SHP77 treated with DMSO at 0.1 percent for 48 hours (cell line): ENCODE results near the gene TESPA1.
A peak's percentile ranks its signal among the peaks of the same experiment; 100 is the strongest.
"Not testable (repeated sequence)": the region's sequence is repeated elsewhere in the genome, so short reads cannot be mapped to it uniquely, and the experiment has no call there.

Experiments
- DNase-seq: peaks from one replicate; lab custom pipeline; 2025; lab: John Stamatoyannopoulos, UW

The TESPA1 gene

DNA sequence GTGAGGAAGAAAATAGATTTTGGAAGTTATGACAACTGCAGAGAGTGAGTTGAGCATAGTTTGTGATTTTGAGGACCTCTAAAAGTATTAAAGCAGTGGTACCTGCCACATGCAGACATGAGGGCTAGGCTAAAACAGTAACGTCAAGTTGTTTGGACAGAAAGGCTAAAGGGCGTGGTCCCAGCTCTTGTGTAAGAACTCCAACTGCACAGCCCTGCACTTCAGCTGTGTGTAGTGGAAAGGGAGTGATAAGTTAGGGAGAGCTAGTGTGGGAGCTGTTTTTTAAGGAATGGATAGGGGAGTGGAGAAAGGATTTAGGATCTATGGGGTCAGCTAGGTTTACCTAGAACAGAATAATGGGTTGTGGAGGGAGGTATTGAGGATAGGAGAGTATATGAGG lies 39.5 kb downstream of the TESPA1 start:
- no peak for DNase-seq

DNA sequence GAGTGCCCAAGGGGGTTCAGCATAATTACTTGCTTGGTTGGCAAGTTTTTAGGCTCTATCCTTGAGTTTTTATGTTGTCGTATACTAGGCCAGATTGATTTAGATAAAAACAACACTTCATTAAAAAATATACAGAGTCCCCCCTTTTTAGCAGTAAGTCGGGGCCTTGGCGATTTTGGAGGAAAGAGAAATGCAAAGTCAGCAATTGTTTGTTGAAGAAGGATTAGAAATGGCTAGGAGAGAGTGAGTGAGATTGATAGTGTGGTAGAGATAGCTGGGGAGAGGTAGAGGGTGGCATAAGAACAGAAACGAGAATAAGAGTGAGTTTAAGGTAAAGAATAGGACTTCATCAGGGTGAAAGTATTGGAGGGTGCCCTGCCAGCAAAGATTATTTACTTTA lies 41.3 kb downstream of the TESPA1 start:
- not testable (repeated sequence) for DNase-seq

DNA sequence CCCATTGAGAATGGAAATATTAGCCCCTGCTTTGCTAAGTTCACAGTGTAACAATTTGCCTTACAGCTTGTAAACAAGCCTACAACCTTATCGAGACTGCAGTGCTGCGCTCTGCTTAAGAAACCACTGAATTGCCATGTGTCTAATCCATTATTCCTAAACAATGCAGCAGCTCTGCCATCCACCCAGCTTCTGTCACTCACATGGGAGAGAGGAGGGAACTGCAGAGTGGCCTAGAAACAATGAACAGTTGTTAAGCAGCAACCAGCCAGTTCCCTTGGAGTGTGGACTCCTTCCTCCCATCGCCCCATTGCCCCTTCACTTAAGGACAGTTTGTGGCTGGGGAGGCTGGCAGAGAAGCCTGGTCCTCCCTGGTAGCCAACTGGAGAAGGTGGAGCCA lies 42.9 kb downstream of the TESPA1 start:
- no peak for DNase-seq

DNA sequence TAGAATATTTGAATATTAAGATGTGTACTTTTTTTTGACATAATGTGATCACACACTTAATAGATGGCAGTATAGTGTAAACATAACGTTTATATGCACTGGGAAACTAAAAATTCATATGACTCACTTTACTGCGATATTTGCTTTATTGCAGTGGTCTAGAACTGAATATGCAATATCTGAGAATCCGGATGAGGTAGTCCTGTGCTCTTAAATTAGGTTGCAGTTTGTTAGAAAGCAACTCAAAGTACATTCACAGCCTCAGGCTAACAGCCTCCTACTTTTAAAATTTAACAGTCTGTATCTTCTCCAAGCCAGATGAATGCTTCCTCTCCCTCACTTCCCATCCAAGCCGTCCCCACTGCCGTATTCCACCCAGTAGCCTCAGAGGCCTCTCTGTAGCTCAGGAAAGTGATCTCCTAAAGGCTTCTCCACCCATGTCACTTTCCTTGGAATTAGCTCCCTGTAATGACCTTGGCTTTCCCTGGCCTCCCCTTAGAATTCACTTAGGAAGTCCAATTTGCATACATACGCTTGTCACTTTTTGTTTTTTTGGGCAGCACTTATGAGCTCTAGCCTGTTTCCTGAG lies 43.7 kb downstream of the TESPA1 start:
- DNase-seq: no peak

DNA sequence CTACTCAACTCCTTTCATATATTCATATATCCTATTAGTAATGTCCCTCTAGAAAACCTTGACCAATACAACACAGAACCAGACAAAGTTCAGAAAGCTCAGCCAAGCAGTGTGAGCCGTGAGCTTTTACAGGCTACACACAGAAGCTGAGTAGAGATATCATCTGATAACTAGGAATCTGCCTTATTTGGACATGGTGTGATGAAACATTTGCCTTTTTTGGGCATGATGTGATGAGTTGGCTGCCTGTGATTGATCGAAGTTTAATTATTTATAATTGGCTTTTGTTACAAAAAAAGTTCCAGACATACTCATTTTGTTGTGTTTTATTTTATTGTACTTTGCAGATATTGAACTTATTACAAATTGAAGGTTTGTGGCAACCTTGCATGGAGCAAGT lies 46.6 kb downstream of the TESPA1 start:
- no peak for DNase-seq

DNA sequence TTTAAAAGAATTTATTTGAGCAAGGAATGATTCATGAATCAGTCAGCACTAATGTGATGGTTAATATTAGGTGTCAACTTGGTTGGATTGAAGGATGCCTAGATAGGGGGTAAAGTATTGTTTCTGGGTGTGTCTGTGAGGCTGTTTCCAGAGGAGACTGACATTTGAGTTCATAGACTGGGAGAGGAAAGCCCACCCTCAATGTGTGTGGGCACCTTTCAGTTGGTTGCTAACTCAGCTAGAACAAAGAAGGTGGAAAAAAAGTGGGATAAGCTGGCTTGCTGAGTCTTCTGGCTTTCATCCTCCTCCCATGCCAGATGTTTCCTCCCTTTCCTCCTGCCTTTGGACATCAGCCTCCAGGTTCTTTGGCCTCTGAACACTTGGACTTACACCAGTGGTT lies 47.2 kb downstream of the TESPA1 start:
- no peak for DNase-seq

DNA sequence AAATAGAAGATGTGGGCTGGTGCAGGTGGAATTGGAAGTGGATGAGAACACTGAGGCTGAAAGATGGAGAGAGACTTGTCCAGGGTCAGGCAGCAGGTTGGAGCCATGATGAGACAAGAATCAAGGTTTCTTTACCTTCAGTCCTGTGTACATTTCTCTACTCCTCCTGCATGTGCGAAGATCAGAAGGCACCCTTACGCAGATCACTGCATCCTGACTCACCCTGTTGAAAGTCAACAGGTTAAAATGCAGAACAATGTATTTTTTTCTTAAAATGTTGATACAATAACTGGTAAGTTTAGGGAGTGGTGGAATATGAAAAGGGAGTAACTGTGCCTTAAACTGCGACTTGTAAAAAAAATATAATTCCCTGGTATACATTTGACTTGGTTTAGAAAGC lies 47.8 kb downstream of the TESPA1 start:
- no peak for DNase-seq

DNA sequence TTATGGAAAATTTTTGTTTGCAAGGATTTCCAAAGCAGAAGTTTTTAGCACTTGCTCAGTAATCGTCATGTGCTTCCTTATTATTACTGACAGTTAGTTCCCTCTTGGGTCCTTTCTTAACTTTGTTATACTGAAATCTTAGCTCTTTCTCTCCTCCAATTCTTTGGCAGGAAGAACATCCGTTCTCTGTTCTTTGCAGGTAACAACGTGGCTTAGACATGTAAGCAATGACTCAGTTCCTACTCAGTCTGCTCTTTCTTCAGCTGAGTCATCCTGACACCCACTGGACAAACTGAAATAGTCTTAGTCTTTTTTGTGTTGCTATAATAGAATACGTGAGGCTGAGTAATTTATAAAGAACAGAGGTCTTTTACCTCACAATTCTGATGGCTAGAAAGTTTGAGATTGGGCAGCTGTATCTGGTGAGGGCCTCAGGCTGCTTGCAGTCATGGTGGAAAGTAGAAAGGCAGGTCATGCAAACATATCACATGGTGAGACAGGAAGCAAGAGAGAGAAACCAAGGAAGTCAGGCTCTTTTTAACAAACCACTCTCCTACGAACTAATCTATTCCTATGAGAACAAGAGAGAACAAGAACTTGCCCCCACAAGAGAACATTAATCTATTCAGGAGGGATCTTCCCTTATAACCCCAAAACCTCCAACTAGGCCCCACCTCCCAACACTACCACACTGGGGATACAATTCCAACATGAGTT lies 49.2 kb downstream of the TESPA1 start:
- DNase-seq: no peak

DNA sequence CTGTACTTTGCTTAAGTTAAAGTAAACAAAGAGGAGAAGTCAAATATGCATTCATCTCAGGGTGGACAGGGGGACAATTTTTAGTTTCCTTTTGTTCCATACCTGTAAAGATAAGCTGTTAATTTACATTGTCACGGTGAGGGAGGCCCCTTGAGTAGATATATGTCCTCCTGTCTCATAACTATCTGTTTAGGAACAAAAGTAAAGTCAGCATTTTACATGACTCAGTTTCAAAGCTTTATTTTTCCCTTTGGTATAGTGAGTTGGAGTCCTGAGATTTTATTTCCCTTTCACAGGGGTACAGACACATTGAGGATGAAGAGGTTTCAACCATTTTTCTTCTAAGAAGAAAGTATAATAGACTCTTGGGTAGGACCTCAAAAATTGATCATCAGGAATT lies 50.1 kb downstream of the TESPA1 start:
- no peak for DNase-seq

DNA sequence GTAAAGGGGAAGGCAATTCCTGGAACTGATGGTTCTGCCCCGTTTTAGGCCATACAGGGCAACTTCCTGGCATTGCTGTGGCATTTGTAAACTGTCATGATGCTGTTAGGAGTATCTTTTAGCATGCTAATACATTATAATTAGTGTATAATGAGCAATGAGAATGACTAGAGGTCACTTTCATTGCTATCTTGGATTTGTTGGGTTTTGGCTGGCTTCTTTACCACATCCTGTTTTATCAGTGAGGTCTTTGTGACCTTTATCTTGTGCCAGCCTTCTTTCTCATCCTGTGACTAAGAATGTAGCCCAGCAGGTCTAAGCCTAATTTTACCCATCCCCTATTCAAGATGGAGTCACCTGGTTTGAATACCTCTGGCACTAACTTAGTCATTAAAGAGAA lies 51.2 kb downstream of the TESPA1 start:
- DNase-seq: no peak

DNA sequence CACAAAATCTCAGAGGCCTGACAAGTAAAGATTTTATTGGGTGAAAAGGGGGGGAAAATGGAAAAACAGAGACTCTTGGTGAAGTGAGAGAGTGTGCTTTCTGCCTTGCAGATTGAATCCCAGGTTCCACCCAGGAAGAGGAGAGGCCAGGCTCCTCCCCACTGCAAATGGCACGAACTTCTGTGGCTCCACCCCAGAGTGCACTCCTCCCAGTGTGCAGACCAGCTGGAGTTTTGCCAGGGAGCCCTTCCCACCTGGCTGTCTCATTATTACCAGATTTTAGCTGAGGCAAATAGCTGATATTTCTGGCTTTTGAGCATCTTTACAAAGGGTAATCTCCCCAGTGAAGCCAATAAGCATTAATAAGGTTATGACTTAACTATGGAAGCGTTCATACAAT lies 51.9 kb downstream of the TESPA1 start:
- DNase-seq: peak; percentile 49

DNA sequence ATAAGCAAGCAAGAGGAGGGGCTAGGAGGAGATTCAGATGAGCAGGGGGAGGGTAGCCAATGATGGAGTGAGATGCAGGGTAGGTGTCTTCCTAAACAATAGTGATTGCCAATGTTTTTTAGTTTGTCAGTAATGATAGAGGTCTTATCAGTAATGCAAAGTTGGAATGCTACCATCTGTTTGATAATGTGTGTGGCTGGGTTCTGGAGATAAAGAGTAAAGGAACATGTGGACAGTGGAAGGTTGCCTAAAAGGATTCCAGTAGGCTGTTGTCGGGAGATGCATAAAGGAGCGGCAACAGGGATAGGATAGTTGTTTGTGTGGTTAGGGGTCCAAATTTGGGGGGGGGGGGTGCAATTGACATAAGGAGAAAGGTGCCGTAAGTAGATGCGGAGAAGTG lies 52.5 kb downstream of the TESPA1 start:
- DNase-seq: no peak

DNA sequence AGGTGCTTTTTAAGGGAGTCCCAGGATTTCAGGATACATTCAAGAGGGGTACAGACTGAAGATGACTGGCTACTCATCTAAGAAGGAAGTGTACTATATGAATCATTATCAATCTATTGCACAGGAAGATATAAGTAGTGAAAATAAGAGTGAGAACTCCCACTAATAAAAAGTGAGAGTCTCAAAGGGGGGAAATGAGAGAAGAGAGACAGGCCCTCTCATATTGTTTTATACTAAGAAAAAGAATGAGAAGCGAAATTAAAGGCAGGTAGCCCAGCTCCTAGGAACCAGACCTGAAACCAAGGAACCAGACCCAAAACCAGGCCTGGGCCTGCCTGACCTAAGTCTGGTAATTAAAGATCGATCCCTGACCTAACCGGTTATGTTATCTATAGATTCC lies 54.6 kb downstream of the TESPA1 start:
- no peak for DNase-seq

DNA sequence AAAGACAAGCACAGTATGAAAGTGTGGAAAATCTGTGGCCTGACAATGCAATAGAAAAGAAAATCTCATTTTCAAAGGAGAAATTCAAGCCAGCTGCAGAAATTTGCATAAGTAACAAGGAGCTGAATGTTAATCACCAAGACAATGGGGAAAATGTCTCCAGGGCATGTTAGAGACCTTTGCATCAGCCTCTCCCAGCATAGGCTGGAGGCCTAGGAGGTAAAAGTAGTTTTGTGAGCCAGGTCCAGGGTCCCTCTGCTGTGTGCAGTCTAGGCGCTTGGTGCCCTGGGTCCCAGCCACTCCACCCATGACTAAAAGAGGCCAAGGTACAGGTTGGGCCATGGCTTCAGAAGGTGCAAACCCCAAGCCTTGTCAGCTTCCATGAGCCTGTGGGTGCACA lies 58.3 kb downstream of the TESPA1 start:
- DNase-seq: no peak

DNA sequence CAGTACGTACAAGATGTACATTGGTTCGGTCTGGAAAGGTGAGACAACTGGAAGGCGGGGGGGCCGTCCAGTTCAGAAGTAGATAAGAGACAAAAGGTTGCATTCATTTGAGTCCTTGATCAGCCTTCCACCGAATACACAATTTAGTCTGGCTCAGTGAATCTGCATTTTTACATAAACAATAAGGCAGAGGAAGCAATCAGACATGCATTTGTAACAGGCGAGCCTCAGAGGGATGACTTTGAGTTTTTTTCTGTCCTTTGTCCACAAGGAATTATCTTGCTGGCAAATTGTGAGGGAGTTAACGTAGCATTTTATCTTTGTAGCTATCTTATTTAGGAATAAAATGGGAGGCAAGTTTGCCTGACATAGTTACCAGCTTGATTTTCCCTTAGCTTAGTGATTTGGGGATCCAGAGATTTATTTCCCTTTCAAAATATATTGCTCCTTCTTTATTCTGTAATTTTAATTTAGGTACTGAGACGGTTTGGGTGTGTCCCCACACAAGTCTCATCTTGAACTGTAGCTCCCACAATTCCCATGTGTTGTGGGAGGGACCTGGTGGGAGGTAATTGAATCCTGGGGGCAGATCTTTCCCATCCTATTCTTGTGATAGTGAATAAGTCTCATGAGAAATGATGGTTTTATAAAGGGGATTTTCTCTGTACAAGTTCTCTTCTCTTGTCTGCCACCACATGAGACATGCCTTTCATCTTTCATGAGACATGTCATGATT lies 59.4 kb downstream of the TESPA1 start:
- DNase-seq: no peak

DNA sequence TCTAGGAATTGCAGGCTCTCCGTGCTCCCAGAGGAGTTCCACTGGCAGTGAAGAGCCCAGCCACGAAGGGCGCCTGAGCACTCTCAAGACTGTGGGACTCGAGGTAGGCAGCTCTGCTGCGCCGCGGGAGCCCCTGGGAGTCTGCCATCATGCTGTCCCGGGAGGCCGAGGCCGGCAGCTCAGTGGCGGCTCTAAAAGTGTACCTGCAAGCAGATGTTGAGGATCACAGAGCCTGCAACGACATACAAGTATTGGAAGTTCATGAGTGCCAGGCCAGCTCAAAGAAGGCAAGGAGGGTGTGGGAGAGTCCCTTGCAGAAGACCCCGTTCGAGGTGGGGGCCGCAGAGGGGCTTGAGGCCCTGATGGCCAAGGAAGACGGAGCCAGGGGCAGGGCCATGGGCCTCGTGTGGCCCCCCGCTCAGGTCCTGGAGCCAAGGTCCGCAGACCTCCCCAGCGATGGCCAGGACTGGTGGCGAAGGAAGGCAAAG lies 67.5 kb downstream of the TESPA1 start:
- no peak for DNase-seq
